HepG2 (cell line): ENCODE measurements around the gene CELF5. TPM values are rescaled to one million over a fixed set of nuclear protein-coding genes. Genes with fewer than 3 reads are reported as not detected.

Experiments
- ATAC-seq: fragments of 200-7000 bp; cut with Tn5 transposase; 3 replicates; pipeline ENCODE4 v1.9.1; 2020; ENCODE audit warnings: mild to moderate bottlenecking, moderate library complexity
- BruUV-seq: library from RNA; stranded (reverse); fragments of 400-500 nt; replicated peaks from 2 replicates; lab custom pipeline; 2021; lab: Mats Ljungman, UMichigan
- CTCF ChIA-PET: fragments of 300-600 bp; formaldehyde crosslinking; extraction: SDS; loops from one replicate; lab custom pipeline; 2021; ENCODE audit warnings: low total read pairs, inconsistent platforms, low intra/inter-chr PET ratio; lab: Yijun Ruan, JAX
- POLR2A ChIA-PET: fragments of 350-600 bp; sonication (Branson Sonifier 250); formaldehyde crosslinking; loops from one replicate; lab custom pipeline; 2020; ENCODE audit warnings: antibody characterized with exemption, inconsistent platforms; lab: Yijun Ruan, JAX
- DNase-seq: peaks from one replicate; pipeline ENCODE4 v3.0.0-alpha.2; 2015; ENCODE audit warnings: low spot score
- FAIRE-seq: peaks from 3 replicates; lab custom pipeline; 2011; peaks lifted over from hg19 to GRCh38; lab: Jason Lieb, UNC
- H2AFZ ChIP-seq: one replicate; pipeline ENCODE4 v1.6.1; 2011; ENCODE audit warnings: low read length, inconsistent platforms
- H3K27ac ChIP-seq: fragments of 300-600 bp; 3 replicates; pipeline ENCODE4 v1.8.0; 2011; ENCODE audit warnings: mixed run types, mild to moderate bottlenecking, mixed read lengths, low read length, inconsistent platforms; ENCODE audit not compliant: insufficient read depth; ENCODE audit errors: extremely low read length
- H3K27me3 ChIP-seq, 2 experiments: fragments of 200-600 bp in 1 of 2; 2 replicates in 1 of 2; 3 replicates in 1 of 2; pipeline versions ENCODE4 v1.6.0 to v1.8.0; 2011; ENCODE audit warnings: low read length in 2 of 2, mild to moderate bottlenecking in 2 of 2, moderate library complexity in 2 of 2, inconsistent platforms in 1 of 2; ENCODE audit not compliant: insufficient read depth in 2 of 2, control insufficient read depth in 1 of 2
- H3K36me3 ChIP-seq, 2 experiments: fragments of 200-600 bp in 1 of 2; replicated peaks in 1 of 2; 2 replicates in 1 of 2; 3 replicates in 1 of 2; pipeline versions ENCODE4 v1.5.1 to v1.8.0; 2011; ENCODE audit warnings: low read length in 2 of 2, inconsistent platforms in 1 of 2; ENCODE audit not compliant: insufficient read depth in 2 of 2, control insufficient read depth in 1 of 2
- H3K4me1 ChIP-seq: 2 replicates; pipeline ENCODE4 v1.5.1; 2012; ENCODE audit warnings: low read length, inconsistent platforms; ENCODE audit not compliant: insufficient read depth
- H3K4me2 ChIP-seq: 2 replicates; pipeline ENCODE4 v1.6.0; 2011; ENCODE audit warnings: low read depth, low read length, inconsistent platforms
- H3K4me3 ChIP-seq, 3 experiments: fragments of 200-600 bp in 1 of 3; sonication (generic), shearing (Covaris generic) in 1 of 3; replicated peaks in 1 of 3; 2 replicates each; pipeline ENCODE4 v1.5.1; 2011 to 2016; ENCODE audit warnings: low read length in 3 of 3, inconsistent platforms in 2 of 3, low read depth in 2 of 3, mild to moderate bottlenecking in 2 of 3, control low read depth in 1 of 3, mixed read lengths in 1 of 3; ENCODE audit not compliant: insufficient read depth in 1 of 3
- H3K79me2 ChIP-seq: one replicate; pipeline ENCODE4 v1.6.1; 2011; ENCODE audit warnings: low read length, inconsistent platforms; ENCODE audit not compliant: insufficient read depth
- H3K9ac ChIP-seq: 2 replicates; pipeline ENCODE4 v1.6.0; 2011; ENCODE audit warnings: mild to moderate bottlenecking, low read depth, low read length, inconsistent platforms; ENCODE audit not compliant: insufficient read depth
- H3K9me3 ChIP-seq: 2 replicates; pipeline ENCODE4 v1.5.1; 2012; ENCODE audit warnings: mild to moderate bottlenecking, low read length
- H4K20me1 ChIP-seq: 2 replicates; pipeline ENCODE4 v1.6.0; 2011; ENCODE audit warnings: inconsistent platforms, mild to moderate bottlenecking, low read length, moderate library complexity; ENCODE audit not compliant: insufficient read depth
- ADNP ChIP-seq: sonication (generic); formaldehyde crosslinking; IDR thresholded peaks from 2 replicates; pipeline ENCODE4 v1.4.0; 2020; ENCODE audit warnings: missing genetic modification reagents
- AGO1 ChIP-seq: fragments of 200-400 bp; formaldehyde crosslinking; IDR thresholded peaks from 2 replicates; pipeline ENCODE4 v1.6.1; 2017; ENCODE audit warnings: mild to moderate bottlenecking, low read depth, low read length, moderate library complexity; ENCODE audit not compliant: poor library complexity, severe bottlenecking
- ARID2 ChIP-seq: sonication (generic); formaldehyde crosslinking; IDR thresholded peaks from 2 replicates; pipeline ENCODE4 v1.8.1; 2022; ENCODE audit warnings: mild to moderate bottlenecking, missing genetic modification reagents, borderline replicate concordance
- BRD4 ChIP-seq: sonication (generic); formaldehyde crosslinking; IDR thresholded peaks from 2 replicates; pipeline ENCODE4 v1.4.0; 2020; ENCODE audit warnings: missing genetic modification reagents
- FOXC1 ChIP-seq: sonication (generic); formaldehyde crosslinking; IDR thresholded peaks from 2 replicates; pipeline ENCODE4 v1.8.0; 2022; ENCODE audit warnings: mild to moderate bottlenecking, missing genetic modification reagents, borderline replicate concordance
- GTF2F1 ChIP-seq: fragments of 150-350 bp; IDR thresholded peaks from 2 replicates; pipeline ENCODE4 v1.6.1; 2014; ENCODE audit warnings: low read length
- HDAC2 ChIP-seq: sonication (generic); formaldehyde crosslinking; IDR thresholded peaks from 2 replicates; pipeline ENCODE4 v1.4.0; 2020; ENCODE audit warnings: missing genetic modification reagents
- KDM1A ChIP-seq: IDR thresholded peaks from 2 replicates; pipeline ENCODE4 v1.6.1; 2016; ENCODE audit warnings: missing compliant biosample characterization
- KDM2A ChIP-seq: sonication (generic); formaldehyde crosslinking; IDR thresholded peaks from 2 replicates; pipeline ENCODE4 v1.4.0; 2020; ENCODE audit warnings: low read depth, missing genetic modification reagents, borderline replicate concordance
- MAX ChIP-seq: IDR thresholded peaks from 2 replicates; pipeline ENCODE4 v1.6.1; 2012; ENCODE audit warnings: inconsistent platforms
- RAD21 ChIP-seq: fragments of 450-650 bp; formaldehyde crosslinking; IDR thresholded peaks from 2 replicates; pipeline ENCODE4 v1.5.0; 2020; ENCODE audit warnings: mild to moderate bottlenecking
- RCOR2 ChIP-seq: IDR thresholded peaks from 2 replicates; pipeline ENCODE4 v1.6.1; 2016; ENCODE audit warnings: missing biosample characterization, missing genetic modification reagents
- SMC3 ChIP-seq: IDR thresholded peaks from 2 replicates; pipeline ENCODE4 v1.6.1; 2011; ENCODE audit warnings: low read length, improper control_type of control experiment
- SNRNP70 ChIP-seq: fragments of 200-400 bp; formaldehyde crosslinking; IDR thresholded peaks from 2 replicates; pipeline ENCODE4 v1.6.1; 2017; ENCODE audit warnings: mild to moderate bottlenecking, low read depth, low read length, moderate library complexity
- SPEN ChIP-seq: sonication (generic); formaldehyde crosslinking; IDR thresholded peaks from 2 replicates; pipeline ENCODE4 v1.5.1; 2020; ENCODE audit warnings: low read depth, mild to moderate bottlenecking, missing genetic modification reagents
- STAG1 ChIP-seq: sonication (generic); formaldehyde crosslinking; IDR thresholded peaks from 2 replicates; pipeline ENCODE4 v1.4.0; 2020; ENCODE audit warnings: missing genetic modification reagents
- TBX2 ChIP-seq: sonication (generic); formaldehyde crosslinking; IDR thresholded peaks from 2 replicates; pipeline ENCODE4 v1.5.0; 2020; ENCODE audit warnings: missing genetic modification reagents, mild to moderate bottlenecking, borderline replicate concordance
- TMF1 ChIP-seq: sonication (generic); formaldehyde crosslinking; IDR thresholded peaks from 2 replicates; pipeline ENCODE4 v1.8.1; 2022; ENCODE audit warnings: low read depth, missing genetic modification reagents
- WIZ ChIP-seq: sonication (generic); formaldehyde crosslinking; IDR thresholded peaks from 2 replicates; pipeline ENCODE4 v1.5.1; 2020; ENCODE audit warnings: mild to moderate bottlenecking, missing genetic modification reagents
- XBP1 ChIP-seq: sonication (generic); formaldehyde crosslinking; IDR thresholded peaks from 2 replicates; pipeline ENCODE4 v1.5.0; 2020; ENCODE audit warnings: missing genetic modification reagents
- XRCC5 ChIP-seq: fragments of 200-400 bp; formaldehyde crosslinking; optimal IDR thresholded peaks from 2 replicates; pipeline ENCODE3; 2017; ENCODE audit warnings: mild to moderate bottlenecking, low read length
- ZFP36 ChIP-seq: fragments of 150-350 bp; IDR thresholded peaks from 2 replicates; pipeline ENCODE4 v1.6.1; 2018; ENCODE audit warnings: borderline replicate concordance, low read length, low read depth; ENCODE audit not compliant: partially characterized antibody
- ZMYM3 ChIP-seq: sonication (generic); formaldehyde crosslinking; IDR thresholded peaks from 2 replicates; pipeline ENCODE4 v1.5.1; 2020; ENCODE audit warnings: mild to moderate bottlenecking, missing genetic modification reagents
- ZNF3 ChIP-seq: IDR thresholded peaks from 2 replicates; pipeline ENCODE4 v1.7.0; 2017; ENCODE audit warnings: inconsistent platforms
- ZNF629 ChIP-seq: sonication (generic); formaldehyde crosslinking; conservative IDR thresholded peaks from 2 replicates; pipeline ENCODE4 v1.5.0; 2020; ENCODE audit warnings: missing genetic modification reagents
- ZNF788 ChIP-seq: sonication (generic); formaldehyde crosslinking; IDR thresholded peaks from 2 replicates; pipeline ENCODE4 v1.5.0; 2020; ENCODE audit warnings: mild to moderate bottlenecking, missing genetic modification reagents, borderline replicate concordance
- WGBS: methylation state at CpG from one replicate; pipeline ENCODE4 v1.1.6; 2017; ENCODE audit warnings: low lambda C conversion rate; 5-methylcytosine and 5-hydroxymethylcytosine counted together
- in situ Hi-C: cut with HindIII; loops from 2 replicates; pipeline ENCODE4 v1.10.0; 2017; ENCODE audit warnings: low pct_unique_long_range_greater_than_20kb; ENCODE audit not compliant: extremely low pct_ligation_motif_present
- intact Hi-C: fragments of 100-400 bp; cut with micrococcal nuclease; formaldehyde crosslinking; loops from one replicate; pipeline ENCODE4 v1.10.0; 2022; ENCODE audit not compliant: unreplicated experiment
- polyA plus RNA-seq, 8 experiments: library from polyadenylated mRNA; depleted of rRNA in 3 of 8; stranded (reverse) in 7 of 8; unstranded in 1 of 8; fragments of >200 nt; fragmentation: Illumina TruSeq in 4 of 8; extraction: Trizol in 4 of 8; gene quantifications; 2 replicates each; pipeline versions ENCODE4 v1.2.1 to v1.2.3, GENCODE V29; 2011 to 2016; ENCODE audit warnings: low read depth in 4 of 8, missing spikeins in 1 of 8, mixed read lengths in 1 of 8; ENCODE audit not compliant: insufficient read depth in 1 of 8
- total RNA-seq, 5 experiments: library from RNA; depleted of rRNA; stranded (reverse); fragments of >200 nt; fragmentation: Illumina TruSeq; extraction: Trizol; gene quantifications; 2 replicates each; pipeline ENCODE4 v1.2.3, GENCODE V29; 2016; ENCODE audit warnings: low read depth in 1 of 5
- TF ChIP-seq, protein P1 (sequence below): sonication (generic); formaldehyde crosslinking; IDR thresholded peaks from 2 replicates; pipeline ENCODE4 v1.5.0; 2020; ENCODE audit warnings: mild to moderate bottlenecking, missing genetic modification reagents, moderate library complexity

Gene CELF5
- total and polyA plus RNA-seq, 2 of the 13 experiments (the other 11 are each of a cell fraction or from before 2014, with no cell fraction given) = 0.31 to 0.84 TPM

GRCh38 chr19:3324405-3324856, 100.0 kb downstream of the CELF5 start:
- no peak overlapping the region for H3K27ac ChIP-seq
- peak; percentile 80 for ATAC-seq
- FAIRE-seq = peak; percentile 63
- no peaks in the 10 kb centered on the region for H4K20me1 ChIP-seq
- no peak overlapping the region for H3K4me3 ChIP-seq
- no peak overlapping the region for H2AFZ ChIP-seq
- CTCF ChIA-PET = interaction anchor here (1.4 to 5.7 kb wide), 3 partner anchors 105 to 147 kb away, joined by 5 to 48 read pairs (median 11); no protein-coding TSS in a partner anchor
- no peak overlapping the region for H3K9ac ChIP-seq
- H3K4me1 ChIP-seq = no peaks in the 10 kb centered on the region
- intact Hi-C loops = no loop called here
- peaks cover 0 to 14% of the 10 kb centered on the region in 2 experiments; a peak in 2 of 5 replicates for H3K27me3 ChIP-seq
- WGBS = 24% methylated on average over 3 of the region's 5 CpGs
- in situ Hi-C loops = loop anchor here (5.0 kb wide), 1 partner anchor 148 kb away; no protein-coding TSS in a partner anchor
- no peaks in the 10 kb centered on the region for H3K36me3 ChIP-seq
- no TSS peak for BruUV-seq
- no peaks in the 10 kb centered on the region for H3K9me3 ChIP-seq
- peak; percentile 52 for DNase-seq
- no peak overlapping the region for H3K4me2 ChIP-seq
- POLR2A ChIA-PET = no interaction called here
- no peaks in the 10 kb centered on the region for H3K79me2 ChIP-seq
- peak; percentile 56; the same call in 1 of the 2 replicates for TF ChIP-seq KDM2A (CRISPR knock-in tag)
- peak; percentile 53; the same call in 1 of the 2 replicates for TF ChIP-seq ZNF3 (CRISPR knock-in tag)
- TF ChIP-seq ZNF629 = peak; percentile 78
- TF ChIP-seq KDM1A (CRISPR knock-in tag) = peak; percentile 80
- 0 out of 2 replicates have a peak, but pooled peaks have one; percentile 23 for TF ChIP-seq HDAC2 (CRISPR knock-in tag)
- peak; percentile 49; the same call in 1 of the 2 replicates for TF ChIP-seq RAD21 (CRISPR knock-in tag)
- no peak for TF ChIP-seq BRD4 (CRISPR knock-in tag)
- TF ChIP-seq ZFP36 = peak; percentile 84
- no peak for TF ChIP-seq WIZ (CRISPR knock-in tag)
- TF ChIP-seq STAG1 (CRISPR knock-in tag) = peak; percentile 57
- no peak for TF ChIP-seq FOXC1
- TF ChIP-seq XBP1 = no peak
- TF ChIP-seq TMF1 (CRISPR knock-in tag) = no peak
- TF ChIP-seq XRCC5 = peak; percentile 81
- TF ChIP-seq, protein P1, sequence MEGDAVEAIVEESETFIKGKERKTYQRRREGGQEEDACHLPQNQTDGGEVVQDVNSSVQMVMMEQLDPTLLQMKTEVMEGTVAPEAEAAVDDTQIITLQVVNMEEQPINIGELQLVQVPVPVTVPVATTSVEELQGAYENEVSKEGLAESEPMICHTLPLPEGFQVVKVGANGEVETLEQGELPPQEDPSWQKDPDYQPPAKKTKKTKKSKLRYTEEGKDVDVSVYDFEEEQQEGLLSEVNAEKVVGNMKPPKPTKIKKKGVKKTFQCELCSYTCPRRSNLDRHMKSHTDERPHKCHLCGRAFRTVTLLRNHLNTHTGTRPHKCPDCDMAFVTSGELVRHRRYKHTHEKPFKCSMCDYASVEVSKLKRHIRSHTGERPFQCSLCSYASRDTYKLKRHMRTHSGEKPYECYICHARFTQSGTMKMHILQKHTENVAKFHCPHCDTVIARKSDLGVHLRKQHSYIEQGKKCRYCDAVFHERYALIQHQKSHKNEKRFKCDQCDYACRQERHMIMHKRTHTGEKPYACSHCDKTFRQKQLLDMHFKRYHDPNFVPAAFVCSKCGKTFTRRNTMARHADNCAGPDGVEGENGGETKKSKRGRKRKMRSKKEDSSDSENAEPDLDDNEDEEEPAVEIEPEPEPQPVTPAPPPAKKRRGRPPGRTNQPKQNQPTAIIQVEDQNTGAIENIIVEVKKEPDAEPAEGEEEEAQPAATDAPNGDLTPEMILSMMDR (CRISPR knock-in tag) = peak; percentile 74
- no peak for TF ChIP-seq ARID2 (CRISPR knock-in tag)
- TF ChIP-seq ZMYM3 (CRISPR knock-in tag) = peak; percentile 95
- TF ChIP-seq SMC3 = peak; percentile 61
- 0 out of 2 replicates have a peak, but pooled peaks have one; percentile 58 for TF ChIP-seq ADNP (CRISPR knock-in tag)
- no peak for TF ChIP-seq AGO1
- 0 out of 2 replicates have a peak, but pooled peaks have one; percentile 23 for TF ChIP-seq TBX2 (CRISPR knock-in tag)
- no peak for TF ChIP-seq SPEN (CRISPR knock-in tag)
- 0 out of 2 replicates have a peak, but pooled peaks have one; percentile 12 for TF ChIP-seq MAX
- 0 out of 2 replicates have a peak, but pooled peaks have one; percentile 37 for TF ChIP-seq ZNF788 (CRISPR knock-in tag)
- TF ChIP-seq SNRNP70 = no peak
- TF ChIP-seq RCOR2 (CRISPR knock-in tag) = 0 out of 2 replicates have a peak, but pooled peaks have one; percentile 42
- no peak for TF ChIP-seq GTF2F1
